A549 (cell line): ENCODE data around the gene ZNF486. TPM values are rescaled to one million over a fixed set of nuclear protein-coding genes. Genes with fewer than 3 reads are reported as not detected.

Experiments
- ATAC-seq, 2 experiments: fragments of 200-7000 bp in 1 of 2; fragments of >200 bp in 1 of 2; cut with Nextera tagmentation in 1 of 2; cut with Tn5 transposase in 1 of 2; 3 replicates each; pipeline versions ENCODE4 v1.8.0 to v1.9.1; 2018 to 2020; ENCODE audit warnings: mild to moderate bottlenecking in 1 of 2, moderate library complexity in 1 of 2
- CTCF ChIA-PET: fragments of 300-600 bp; sonication (Branson Sonifier 250); formaldehyde crosslinking; extraction: SDS; loops from one replicate; lab custom pipeline; 2021; ENCODE audit warnings: antibody characterized with exemption, inconsistent platforms; lab: Yijun Ruan, JAX
- POLR2A ChIA-PET: fragments of 350-600 bp; formaldehyde crosslinking; extraction: SDS; loops from one replicate; lab custom pipeline; 2021; ENCODE audit warnings: antibody characterized with exemption, inconsistent platforms; lab: Yijun Ruan, JAX
- DNase-seq, 2 experiments: peaks; one replicate each; pipeline versions ENCODE4 v3.0.0 to v3.0.0-alpha.2; 2011 to 2016; ENCODE audit warnings: low read depth in 1 of 2, low spot score in 1 of 2
- FAIRE-seq: peaks from 2 replicates; lab custom pipeline; 2011; peaks lifted over from hg19 to GRCh38; lab: Jason Lieb, UNC
- H3K27ac ChIP-seq, 2 experiments: fragments of >200 bp; sonication (Bioruptor Twin); formaldehyde crosslinking; 3 replicates each; pipeline ENCODE4 v1.5.1; 2016 to 2017
- H3K4me1 ChIP-seq: fragments of >200 bp; sonication (Bioruptor Twin); formaldehyde crosslinking; 3 replicates; pipeline ENCODE4 v1.6.1; 2016
- H3K4me2 ChIP-seq: fragments of >200 bp; sonication (Bioruptor Twin); formaldehyde crosslinking; 3 replicates; pipeline ENCODE4 v1.6.1; 2016
- H3K4me3 ChIP-seq: fragments of >200 bp; sonication (Bioruptor Twin); formaldehyde crosslinking; 3 replicates; pipeline ENCODE4 v1.5.1; 2016
- H3K9me3 ChIP-seq: fragments of >200 bp; sonication (Bioruptor Twin); formaldehyde crosslinking; 3 replicates; pipeline ENCODE4 v1.6.1; 2016
- ATOH8 ChIP-seq: fragments of 250-450 bp; sonication (Bioruptor Pico); IDR thresholded peaks from 2 replicates; pipeline ENCODE4 v1.5.0; 2020; ENCODE audit warnings: low read depth, mild to moderate bottlenecking, moderate library complexity
- BHLHE40 ChIP-seq: IDR thresholded peaks from 2 replicates; pipeline ENCODE4 v1.6.1; 2012; ENCODE audit warnings: low read depth, low read length, inconsistent platforms
- CEBPB ChIP-seq, 2 experiments: fragments of >200 bp in 1 of 2; sonication (Bioruptor Twin) in 1 of 2; formaldehyde crosslinking in 1 of 2; IDR thresholded peaks; 2 replicates each; pipeline ENCODE4 v1.6.1; 2012 to 2016
- CHD4 ChIP-seq: fragments of 200-600 bp; sonication (generic); IDR thresholded peaks from 2 replicates; pipeline ENCODE4 v1.6.1; 2016; ENCODE audit warnings: antibody characterized with exemption, mild to moderate bottlenecking, borderline replicate concordance
- CTCF ChIP-seq: fragments of >200 bp; sonication (Bioruptor Twin); formaldehyde crosslinking; IDR thresholded peaks from 3 replicates; pipeline ENCODE4 v1.5.1; 2016
- EHF ChIP-seq: fragments of 250-450 bp; sonication (Bioruptor Pico); IDR thresholded peaks from 2 replicates; pipeline ENCODE4 v1.5.0; 2020; ENCODE audit warnings: mild to moderate bottlenecking
- EHMT2 ChIP-seq: fragments of 200-600 bp; sonication (generic); IDR thresholded peaks from 2 replicates; pipeline ENCODE4 v1.6.1; 2016; ENCODE audit warnings: antibody characterized with exemption, low read depth, mild to moderate bottlenecking, moderate library complexity
- ELK1 ChIP-seq: fragments of 150-350 bp; IDR thresholded peaks from 2 replicates; pipeline ENCODE4 v1.6.1; 2014; ENCODE audit warnings: low read depth, mild to moderate bottlenecking, low read length
- FOXS1 ChIP-seq: fragments of 250-450 bp; sonication (Bioruptor Pico); IDR thresholded peaks from 2 replicates; pipeline ENCODE4 v1.5.0; 2020; ENCODE audit warnings: mild to moderate bottlenecking, moderate library complexity
- GATA3 ChIP-seq: IDR thresholded peaks from 2 replicates; pipeline ENCODE4 v1.6.1; 2012; ENCODE audit warnings: borderline replicate concordance
- HDAC2 ChIP-seq: fragments of 200-600 bp; sonication (generic); IDR thresholded peaks from 2 replicates; pipeline ENCODE4 v1.6.1; 2016
- HEYL ChIP-seq: fragments of 250-450 bp; sonication (Bioruptor Pico); IDR thresholded peaks from 2 replicates; pipeline ENCODE4 v1.8.0; 2021; ENCODE audit warnings: mild to moderate bottlenecking, moderate library complexity
- JUN ChIP-seq, 2 experiments: fragments of >200 bp; sonication (Bioruptor Twin); formaldehyde crosslinking; IDR thresholded peaks; 2 replicates in 1 of 2; 3 replicates in 1 of 2; pipeline ENCODE4 v1.6.1; 2016 to 2017
- KDM1A ChIP-seq: fragments of 200-600 bp; sonication (generic); IDR thresholded peaks from 2 replicates; pipeline ENCODE4 v1.6.1; 2016; ENCODE audit warnings: low read depth, mild to moderate bottlenecking
- KDM5A ChIP-seq: fragments of 200-600 bp; sonication (generic); IDR thresholded peaks from 2 replicates; pipeline ENCODE4 v1.6.1; 2016; ENCODE audit warnings: antibody characterized with exemption, mild to moderate bottlenecking
- MAFK ChIP-seq: fragments of 450-650 bp; IDR thresholded peaks from 2 replicates; pipeline ENCODE4 v1.6.1; 2014; ENCODE audit not compliant: partially characterized antibody
- MAX ChIP-seq: IDR thresholded peaks from 2 replicates; pipeline ENCODE4 v1.6.1; 2012
- MAZ ChIP-seq: fragments of 150-350 bp; IDR thresholded peaks from 2 replicates; pipeline ENCODE4 v1.6.1; 2014; ENCODE audit warnings: antibody characterized with exemption, low read depth, low read length, borderline replicate concordance
- MYC ChIP-seq: IDR thresholded peaks from 2 replicates; pipeline ENCODE4 v1.6.1; 2012; ENCODE audit warnings: mild to moderate bottlenecking, inconsistent platforms, low read length, improper control_type of control experiment, borderline replicate concordance
- PBX3 ChIP-seq: IDR thresholded peaks from 2 replicates; pipeline ENCODE4 v1.6.1; 2012
- RAD21 ChIP-seq, 2 experiments: fragments of >200 bp in 1 of 2; sonication (Bioruptor Twin) in 1 of 2; formaldehyde crosslinking in 1 of 2; IDR thresholded peaks in 1 of 2; conservative IDR thresholded peaks in 1 of 2; 2 replicates in 1 of 2; 3 replicates in 1 of 2; pipeline ENCODE4 v1.6.1; 2012 to 2018; ENCODE audit warnings: inconsistent platforms in 1 of 2
- RFX5 ChIP-seq: fragments of 450-650 bp; IDR thresholded peaks from 2 replicates; pipeline ENCODE4 v1.7.1; 2014; ENCODE audit warnings: antibody characterized with exemption, mild to moderate bottlenecking, moderate library complexity
- SMC3 ChIP-seq: fragments of >200 bp; sonication (Bioruptor Twin); formaldehyde crosslinking; IDR thresholded peaks from 3 replicates; pipeline ENCODE4 v1.6.1; 2018; ENCODE audit warnings: inconsistent platforms
- TFCP2L1 ChIP-seq: fragments of 250-450 bp; sonication (Bioruptor Pico); IDR thresholded peaks from 2 replicates; pipeline ENCODE4 v1.5.0; 2021; ENCODE audit warnings: mild to moderate bottlenecking
- TP53 ChIP-seq: fragments of 250-450 bp; sonication (Bioruptor Pico); IDR thresholded peaks from 2 replicates; pipeline ENCODE4 v1.5.0; 2021; ENCODE audit warnings: mild to moderate bottlenecking, moderate library complexity
- ZNF302 ChIP-seq: fragments of 250-450 bp; sonication (Bioruptor Pico); IDR thresholded peaks from 2 replicates; pipeline ENCODE4 v1.9.0; 2021; ENCODE audit warnings: inconsistent platforms, mild to moderate bottlenecking, moderate library complexity
- ZSCAN20 ChIP-seq: fragments of 250-450 bp; sonication (Bioruptor Pico); IDR thresholded peaks from 2 replicates; pipeline ENCODE4 v1.8.0; 2022; ENCODE audit warnings: mild to moderate bottlenecking, moderate library complexity
- WGBS: methylation state at CpG from one replicate; pipeline ENCODE4 v1.1.6; 2017; ENCODE audit errors: missing lambda C conversion rate; 5-methylcytosine and 5-hydroxymethylcytosine counted together
- polyA plus RNA-seq, 4 experiments: library from polyadenylated mRNA; depleted of rRNA in 3 of 4; stranded (reverse); fragments of >200 nt; fragmentation: RNase III in 1 of 4; extraction: RNeasy Plus Mini Kit Qiagen cat#74134 plus additional on column Dnase treatment in 1 of 4; gene quantifications; 2 replicates in 3 of 4; 3 replicates in 1 of 4; pipeline ENCODE4 v1.2.3, GENCODE V29; 2011 to 2017
- TF ChIP-seq, protein P1 (sequence below): fragments of 200-600 bp; sonication (generic); IDR thresholded peaks from 2 replicates; pipeline ENCODE4 v1.6.1; 2016; ENCODE audit warnings: antibody characterized with exemption, mild to moderate bottlenecking, moderate library complexity

The ZNF486 gene
- polyA plus RNA-seq, 2 of the 4 experiments (the other 2 are of a cell fraction), result 0.04 TPM; not detected in 1

- TF ChIP-seq FOXS1 (no peak), MYC (no peak), KDM1A (no peak)
Measured at GRCh38 chr19:20243629-20244028, 76.6 kb downstream of the ZNF486 start (continued).

- H3K4me3 ChIP-seq, result no peak overlapping the region
- CTCF ChIA-PET, result no interaction called here
- H3K4me2 ChIP-seq, result no peak overlapping the region
- no peaks in the 10 kb centered on the region; the same call in 2 of the 3 replicates for H3K9me3 ChIP-seq
- no peak overlapping the region for H3K27ac ChIP-seq
- DNase-seq, result no peak
- POLR2A ChIA-PET, result no interaction called here
- FAIRE-seq, result no peak
- ATAC-seq, result no peak
- no peaks in the 10 kb centered on the region for H3K4me1 ChIP-seq
- WGBS, result 11% methylated on average over 3 of the region's 3 CpGs
- TF ChIP-seq MAFK (no peak), MAZ (no peak), EHF (CRISPR knock-in tag) (no peak), SMC3 (no peak), HEYL (CRISPR knock-in tag) (no peak), PBX3 (no peak), EHMT2 (no peak), BHLHE40 (no peak), FOXS1 (no peak), KDM5A (no peak), CEBPB (IDR thresholded peaks at IDR 0.05) (no peak), MAX (no peak), GATA3 (no peak), ZSCAN20 (CRISPR knock-in tag) (no peak), CHD4 (no peak), KDM1A (no peak), RAD21 (conservative IDR thresholded peaks at IDR 0.05 in 1 of 2, IDR thresholded peaks at IDR 0.05 in 1 of 2) (no peak), CTCF (no peak), HDAC2 (no peak)
- TF ChIP-seq, protein P1, sequence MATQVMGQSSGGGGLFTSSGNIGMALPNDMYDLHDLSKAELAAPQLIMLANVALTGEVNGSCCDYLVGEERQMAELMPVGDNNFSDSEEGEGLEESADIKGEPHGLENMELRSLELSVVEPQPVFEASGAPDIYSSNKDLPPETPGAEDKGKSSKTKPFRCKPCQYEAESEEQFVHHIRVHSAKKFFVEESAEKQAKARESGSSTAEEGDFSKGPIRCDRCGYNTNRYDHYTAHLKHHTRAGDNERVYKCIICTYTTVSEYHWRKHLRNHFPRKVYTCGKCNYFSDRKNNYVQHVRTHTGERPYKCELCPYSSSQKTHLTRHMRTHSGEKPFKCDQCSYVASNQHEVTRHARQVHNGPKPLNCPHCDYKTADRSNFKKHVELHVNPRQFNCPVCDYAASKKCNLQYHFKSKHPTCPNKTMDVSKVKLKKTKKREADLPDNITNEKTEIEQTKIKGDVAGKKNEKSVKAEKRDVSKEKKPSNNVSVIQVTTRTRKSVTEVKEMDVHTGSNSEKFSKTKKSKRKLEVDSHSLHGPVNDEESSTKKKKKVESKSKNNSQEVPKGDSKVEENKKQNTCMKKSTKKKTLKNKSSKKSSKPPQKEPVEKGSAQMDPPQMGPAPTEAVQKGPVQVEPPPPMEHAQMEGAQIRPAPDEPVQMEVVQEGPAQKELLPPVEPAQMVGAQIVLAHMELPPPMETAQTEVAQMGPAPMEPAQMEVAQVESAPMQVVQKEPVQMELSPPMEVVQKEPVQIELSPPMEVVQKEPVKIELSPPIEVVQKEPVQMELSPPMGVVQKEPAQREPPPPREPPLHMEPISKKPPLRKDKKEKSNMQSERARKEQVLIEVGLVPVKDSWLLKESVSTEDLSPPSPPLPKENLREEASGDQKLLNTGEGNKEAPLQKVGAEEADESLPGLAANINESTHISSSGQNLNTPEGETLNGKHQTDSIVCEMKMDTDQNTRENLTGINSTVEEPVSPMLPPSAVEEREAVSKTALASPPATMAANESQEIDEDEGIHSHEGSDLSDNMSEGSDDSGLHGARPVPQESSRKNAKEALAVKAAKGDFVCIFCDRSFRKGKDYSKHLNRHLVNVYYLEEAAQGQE, result no peak
Measured at GRCh38 chr19:20244356-20244755, 77.3 kb downstream of the ZNF486 start.

DNA sequence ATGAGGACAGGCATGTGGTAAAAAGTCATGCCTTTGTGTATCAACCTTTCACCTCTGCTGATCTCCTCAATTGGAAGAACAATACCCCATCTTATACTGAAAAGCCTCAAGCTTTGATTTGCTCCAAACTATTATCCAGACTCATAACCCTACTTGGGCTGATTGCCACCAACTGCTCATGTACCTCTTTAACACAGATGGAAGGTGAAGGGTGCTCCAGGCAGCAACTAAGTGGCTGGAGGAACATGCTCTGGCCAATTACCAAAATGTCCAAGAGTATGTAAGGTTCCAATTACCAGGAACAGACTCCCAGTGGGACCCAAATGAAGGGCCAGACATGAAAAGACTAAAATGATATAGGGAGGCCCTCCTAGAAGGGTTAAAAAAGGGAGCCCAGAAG, 78.3 kb downstream of the ZNF486 start:
- H3K4me1 ChIP-seq, result no peaks in the 10 kb centered on the region
- no peak for ATAC-seq
- H3K9me3 ChIP-seq, result no peaks in the 10 kb centered on the region; the same call in 2 of the 3 replicates
- POLR2A ChIA-PET, result no interaction called here
- CTCF ChIA-PET, result no interaction called here
- FAIRE-seq, result no peak
- DNase-seq, result no peak
- no peak overlapping the region for H3K4me3 ChIP-seq
- H3K27ac ChIP-seq, result no peak overlapping the region
- no peak overlapping the region for H3K4me2 ChIP-seq
- TF ChIP-seq TFCP2L1 (CRISPR knock-in tag), result no peak
- TF ChIP-seq CEBPB (IDR thresholded peaks at IDR 0.05), result no peak
- no peak for TF ChIP-seq PBX3
- no peak for TF ChIP-seq RFX5
- no peak for TF ChIP-seq ATOH8
- TF ChIP-seq ZNF302 (CRISPR knock-in tag), result no peak
- TF ChIP-seq MAFK, result no peak
- no peak for TF ChIP-seq TP53 (CRISPR knock-in tag)
- TF ChIP-seq KDM5A, result no peak
- TF ChIP-seq ELK1, result no peak
- no peak for TF ChIP-seq BHLHE40
- no peak for TF ChIP-seq JUN (IDR thresholded peaks at IDR 0.05)
